Measurements from ENCODE around the gene TCTN2. TPM values are rescaled to one million over a fixed set of nuclear protein-coding genes. Genes with fewer than 3 reads are reported as not detected.

TCTN2 gene
- total RNA-seq, 4 donors from 2014 or later = 7.2 to 20.0 (median 14.9) TPM

- Histone ChIP-seq H3K27ac (no peak overlapping the region), H3K27me3 (no peaks in the 10 kb centered on the region), H3K9me3 (no peaks in the 10 kb centered on the region), H3K36me3 (peaks cover 5 to 100% (median 9%) of the 10 kb centered on the region in 3 donors), H3K4me1 (no peaks in the 10 kb centered on the region), H3K4me3 (no peak overlapping the region)
- 81 to 87% methylated on average over 5 of the region's 5 CpGs for WGBS, 2 donors
- no peak for DNase-seq (ENCODE audit: low spot score in 2 of 2)
- TF ChIP-seq, protein P1, sequence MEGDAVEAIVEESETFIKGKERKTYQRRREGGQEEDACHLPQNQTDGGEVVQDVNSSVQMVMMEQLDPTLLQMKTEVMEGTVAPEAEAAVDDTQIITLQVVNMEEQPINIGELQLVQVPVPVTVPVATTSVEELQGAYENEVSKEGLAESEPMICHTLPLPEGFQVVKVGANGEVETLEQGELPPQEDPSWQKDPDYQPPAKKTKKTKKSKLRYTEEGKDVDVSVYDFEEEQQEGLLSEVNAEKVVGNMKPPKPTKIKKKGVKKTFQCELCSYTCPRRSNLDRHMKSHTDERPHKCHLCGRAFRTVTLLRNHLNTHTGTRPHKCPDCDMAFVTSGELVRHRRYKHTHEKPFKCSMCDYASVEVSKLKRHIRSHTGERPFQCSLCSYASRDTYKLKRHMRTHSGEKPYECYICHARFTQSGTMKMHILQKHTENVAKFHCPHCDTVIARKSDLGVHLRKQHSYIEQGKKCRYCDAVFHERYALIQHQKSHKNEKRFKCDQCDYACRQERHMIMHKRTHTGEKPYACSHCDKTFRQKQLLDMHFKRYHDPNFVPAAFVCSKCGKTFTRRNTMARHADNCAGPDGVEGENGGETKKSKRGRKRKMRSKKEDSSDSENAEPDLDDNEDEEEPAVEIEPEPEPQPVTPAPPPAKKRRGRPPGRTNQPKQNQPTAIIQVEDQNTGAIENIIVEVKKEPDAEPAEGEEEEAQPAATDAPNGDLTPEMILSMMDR (IDR thresholded peaks at IDR 0.05) = no peak
- no peak for TF ChIP-seq POLR2A (IDR thresholded peaks at IDR 0.05)
- no peak for TF ChIP-seq EP300 (IDR thresholded peaks at IDR 0.05)
These were observed 63.4 kb downstream of the TCTN2 start for GRCh38 chr12:123734268-123734667.

DNA sequence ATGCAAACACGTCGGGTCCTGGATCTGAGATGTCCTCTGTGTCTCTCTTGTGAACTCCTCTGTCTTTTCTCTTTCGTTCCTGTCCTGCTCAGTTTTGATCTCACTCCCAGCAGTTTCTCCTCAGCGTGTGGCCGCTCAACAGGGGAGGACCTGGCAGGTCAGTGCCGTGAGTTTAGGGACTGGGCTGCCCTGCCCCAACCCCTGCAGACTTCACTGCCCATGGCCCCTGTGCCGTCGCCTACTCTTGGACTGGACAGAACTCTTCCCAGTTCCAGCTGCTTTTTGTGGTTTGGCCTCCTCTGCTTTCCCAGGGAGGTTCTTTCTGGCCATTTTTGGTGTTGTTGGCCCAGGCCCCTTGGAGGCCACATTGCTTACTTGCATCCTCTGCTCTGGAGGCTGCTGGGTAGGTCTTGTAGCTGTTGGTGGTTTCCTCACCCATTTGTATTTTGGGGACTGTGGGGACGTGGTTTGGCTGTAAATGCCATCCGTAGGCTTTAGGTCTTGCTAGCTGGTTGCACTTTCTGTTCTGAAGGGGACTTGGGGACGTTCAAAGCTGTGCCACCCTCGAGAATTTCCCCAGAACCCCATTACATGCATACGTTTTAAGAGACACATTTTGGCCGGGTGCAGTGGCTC is 71.1 kb downstream of the TCTN2 start:
- 91 to 92% methylated on average over 14 of the region's 14 CpGs for WGBS, 2 donors
- Histone ChIP-seq H3K4me1 (no peaks in the 10 kb centered on the region), H3K4me3 (no peak overlapping the region), H3K27me3 (no peaks in the 10 kb centered on the region), H3K27ac (no peak overlapping the region), H3K9me3 (no peaks in the 10 kb centered on the region), H3K36me3 (peaks cover 6 to 94% (median 10%) of the 10 kb centered on the region in 3 donors)
- TF ChIP-seq POLR2A (IDR thresholded peaks at IDR 0.05) (no peak), EP300 (IDR thresholded peaks at IDR 0.05) (no peak)
- TF ChIP-seq, protein P1 (IDR thresholded peaks at IDR 0.05) = no peak
- no peak for DNase-seq (ENCODE audit: low spot score in 2 of 2)

- Histone ChIP-seq H3K27ac (no peak overlapping the region), H3K36me3 (peaks cover 3 to 93% (median 10%) of the 10 kb centered on the region in 3 donors), H3K27me3 (no peaks in the 10 kb centered on the region), H3K9me3 (no peaks in the 10 kb centered on the region), H3K4me1 (no peaks in the 10 kb centered on the region), H3K4me3 (no peak overlapping the region)
- WGBS, 2 donors = 83 to 84% methylated on average over 10 of the region's 10 CpGs
- TF ChIP-seq EP300 (IDR thresholded peaks at IDR 0.05) (no peak), POLR2A (IDR thresholded peaks at IDR 0.05) (no peak)
- TF ChIP-seq, protein P1 (IDR thresholded peaks at IDR 0.05) = no peak
- DNase-seq (ENCODE audit: low spot score in 2 of 2) = no peak
These were observed 72.1 kb downstream of the TCTN2 start for GRCh38 chr12:123743002-123743401.

GRCh38 chr12:123744836-123745235 is 73.9 kb downstream of the TCTN2 start:
- Histone ChIP-seq H3K27ac (no peak overlapping the region), H3K27me3 (no peaks in the 10 kb centered on the region), H3K36me3 (peaks cover 0 to 93% (median 4%) of the 10 kb centered on the region in 3 donors), H3K4me1 (no peaks in the 10 kb centered on the region), H3K9me3 (no peaks in the 10 kb centered on the region), H3K4me3 (no peak overlapping the region)
- WGBS, 2 donors = 72 to 79% methylated on average over 12 of the region's 12 CpGs
- no peak for DNase-seq (ENCODE audit: low spot score in 2 of 2)
- TF ChIP-seq, protein P1 (IDR thresholded peaks at IDR 0.05) = no peak
- TF ChIP-seq EP300 (IDR thresholded peaks at IDR 0.05) = no peak
- no peak for TF ChIP-seq POLR2A (IDR thresholded peaks at IDR 0.05)

DNA sequence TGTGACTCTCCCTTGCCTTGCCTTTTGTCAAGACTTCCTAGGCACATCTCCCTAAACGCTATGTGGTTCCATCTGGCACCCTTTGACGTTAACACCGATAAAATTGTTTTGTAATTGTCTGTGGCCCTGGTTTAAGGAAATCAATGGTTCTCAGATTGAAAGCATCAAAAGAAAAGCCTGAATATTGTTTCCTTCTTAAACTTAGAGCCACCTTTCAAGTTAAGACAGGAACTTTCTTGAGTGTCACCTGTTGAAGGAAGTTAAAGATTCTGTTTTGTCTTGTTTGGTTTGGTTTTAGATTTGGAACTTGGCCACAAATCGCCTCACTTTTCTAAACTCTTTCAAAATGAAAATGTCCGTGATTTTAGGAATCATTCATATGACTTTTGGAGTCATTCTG is 76.4 kb downstream of the TCTN2 start:
- peaks cover 0 to 92% (median 0%) of the 10 kb centered on the region in 3 donors for H3K36me3 ChIP-seq
- TF ChIP-seq EP300 (IDR thresholded peaks at IDR 0.05) (no peak), POLR2A (IDR thresholded peaks at IDR 0.05) (no peak)
- TF ChIP-seq, protein P1 (IDR thresholded peaks at IDR 0.05) = no peak
- H3K4me3 ChIP-seq = no peak overlapping the region

More for the DNA sequence above, 76.4 kb downstream of the TCTN2 start:
- Histone ChIP-seq H3K4me1 (no peaks in the 10 kb centered on the region), H3K27ac (no peak overlapping the region), H3K27me3 (no peaks in the 10 kb centered on the region), H3K9me3 (no peaks in the 10 kb centered on the region)
- no peak for DNase-seq (ENCODE audit: low spot score in 2 of 2)
- 80 to 82% methylated on average over 5 of the region's 5 CpGs for WGBS, 2 donors
